ENCODE data around the gene DNAJC18.

DNAJC18 gene

DNA sequence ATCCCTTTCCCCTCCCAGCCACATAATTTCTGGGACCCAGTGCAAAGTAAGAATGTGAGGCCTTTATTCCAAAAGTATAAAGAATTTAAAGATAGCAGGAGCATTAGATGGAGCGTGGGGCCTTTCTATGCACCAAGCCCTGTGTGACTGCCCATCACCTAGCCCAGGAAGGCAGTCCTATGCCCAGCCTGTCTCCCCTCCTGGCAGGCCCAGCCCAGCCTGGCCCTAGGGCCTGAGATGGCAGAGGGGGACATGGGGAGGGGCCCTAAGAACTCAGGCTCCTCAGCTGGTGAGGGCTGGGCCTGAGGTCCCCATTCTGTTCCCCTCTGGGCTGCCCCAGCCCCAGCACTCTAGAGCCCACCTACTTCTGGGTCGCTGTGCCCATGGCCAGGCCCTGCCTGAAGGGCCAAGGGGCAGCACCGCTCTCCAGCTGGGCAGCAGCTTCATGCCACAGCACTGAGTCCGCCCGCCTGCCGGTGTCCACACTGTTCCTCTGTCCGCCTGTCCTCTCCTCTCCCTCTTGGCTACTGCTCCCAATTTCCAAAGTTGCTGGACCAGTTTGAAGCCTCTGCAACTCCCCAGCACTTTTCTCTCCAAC lies 55.2 kb downstream of the DNAJC18 start:
- no peak overlapping the region for H3K4me3 ChIP-seq (ENCODE audit: low read depth, low read length)
- no peak for DNase-seq (ENCODE audit: low read depth)
- TF ChIP-seq MYC (IDR thresholded peaks at IDR 0.05; ENCODE audit: low read depth, low read length) (no peak), POLR2A (IDR thresholded peaks at IDR 0.05; ENCODE audit: extremely low read depth, insufficient read length) (no peak)
- TF ChIP-seq, protein P1, sequence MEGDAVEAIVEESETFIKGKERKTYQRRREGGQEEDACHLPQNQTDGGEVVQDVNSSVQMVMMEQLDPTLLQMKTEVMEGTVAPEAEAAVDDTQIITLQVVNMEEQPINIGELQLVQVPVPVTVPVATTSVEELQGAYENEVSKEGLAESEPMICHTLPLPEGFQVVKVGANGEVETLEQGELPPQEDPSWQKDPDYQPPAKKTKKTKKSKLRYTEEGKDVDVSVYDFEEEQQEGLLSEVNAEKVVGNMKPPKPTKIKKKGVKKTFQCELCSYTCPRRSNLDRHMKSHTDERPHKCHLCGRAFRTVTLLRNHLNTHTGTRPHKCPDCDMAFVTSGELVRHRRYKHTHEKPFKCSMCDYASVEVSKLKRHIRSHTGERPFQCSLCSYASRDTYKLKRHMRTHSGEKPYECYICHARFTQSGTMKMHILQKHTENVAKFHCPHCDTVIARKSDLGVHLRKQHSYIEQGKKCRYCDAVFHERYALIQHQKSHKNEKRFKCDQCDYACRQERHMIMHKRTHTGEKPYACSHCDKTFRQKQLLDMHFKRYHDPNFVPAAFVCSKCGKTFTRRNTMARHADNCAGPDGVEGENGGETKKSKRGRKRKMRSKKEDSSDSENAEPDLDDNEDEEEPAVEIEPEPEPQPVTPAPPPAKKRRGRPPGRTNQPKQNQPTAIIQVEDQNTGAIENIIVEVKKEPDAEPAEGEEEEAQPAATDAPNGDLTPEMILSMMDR (IDR thresholded peaks at IDR 0.05; ENCODE audit: low read depth, low read length) = no peak
- TF ChIP-seq, protein P2, sequence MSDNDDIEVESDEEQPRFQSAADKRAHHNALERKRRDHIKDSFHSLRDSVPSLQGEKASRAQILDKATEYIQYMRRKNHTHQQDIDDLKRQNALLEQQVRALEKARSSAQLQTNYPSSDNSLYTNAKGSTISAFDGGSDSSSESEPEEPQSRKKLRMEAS (IDR thresholded peaks at IDR 0.05; ENCODE audit: low read depth, low read length) = no peak

DNA sequence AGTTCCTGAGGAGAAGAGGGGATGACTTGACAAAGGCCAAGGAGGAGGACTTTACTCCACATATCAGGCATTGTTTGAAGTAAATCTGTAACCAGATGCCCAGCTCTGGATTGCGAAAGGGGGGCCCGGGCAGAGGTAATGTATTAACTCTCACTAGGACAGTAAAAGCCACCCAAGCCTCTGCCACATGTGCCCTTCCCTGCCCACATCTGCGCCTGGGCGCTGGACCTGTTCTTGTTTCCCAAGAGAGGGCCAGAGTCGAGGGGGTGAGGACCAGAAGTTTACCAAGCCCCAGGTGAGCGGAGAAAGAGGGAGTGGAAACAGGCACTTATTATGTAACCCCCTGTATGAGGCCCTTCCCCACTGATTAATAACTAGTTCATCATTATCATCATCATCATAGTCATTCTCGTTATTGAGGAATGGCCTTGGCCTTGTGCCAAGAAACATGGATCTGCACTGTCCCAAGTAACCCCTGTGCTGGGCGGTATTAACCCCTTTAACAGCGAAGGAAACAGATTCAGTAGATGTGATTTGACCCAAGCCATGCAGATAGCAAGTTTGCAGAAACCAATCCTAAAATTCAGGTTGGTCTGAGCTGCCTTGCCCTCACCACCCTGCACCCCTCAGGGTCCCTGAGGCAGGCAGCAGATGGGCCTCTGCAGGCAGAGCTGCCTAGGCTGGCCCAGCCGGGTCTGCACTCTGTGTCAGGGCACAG lies 55.9 kb downstream of the DNAJC18 start, which contains the start of gene SLC23A1:
Gene SLC23A1, minus strand, starts transcription at position 23 of the 718 bp plus-strand sequence. CDS start 44 bp downstream, outside the sequence.
- peak; percentile 56 for DNase-seq (ENCODE audit: low read depth)

DNA sequence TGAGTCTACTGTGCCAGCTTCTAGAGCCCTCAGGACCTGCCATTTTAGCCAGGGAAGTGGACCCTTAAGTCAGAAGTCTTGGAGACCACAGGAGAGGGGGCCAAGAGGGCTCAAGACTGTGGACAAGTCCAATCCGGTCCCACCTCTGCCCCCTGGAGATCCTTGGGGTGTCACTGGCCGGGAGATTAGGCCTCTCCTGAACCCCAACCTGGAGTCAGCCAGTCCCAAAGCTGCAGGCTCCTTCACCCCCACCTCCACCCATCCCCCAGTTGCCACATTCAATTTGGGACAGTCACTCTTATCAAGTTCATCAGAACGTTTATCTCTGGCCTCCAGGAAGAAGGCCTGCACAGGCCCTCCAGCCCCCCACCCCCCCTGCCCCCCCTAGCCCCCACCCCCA lies 56.5 kb downstream of the DNAJC18 start:
- DNase-seq (ENCODE audit: low read depth) = no peak
- no peak for TF ChIP-seq MYC (IDR thresholded peaks at IDR 0.05; ENCODE audit: low read depth, low read length)
- TF ChIP-seq, protein P1 (IDR thresholded peaks at IDR 0.05; ENCODE audit: low read depth, low read length) = no peak
- TF ChIP-seq, protein P2 (IDR thresholded peaks at IDR 0.05; ENCODE audit: low read depth, low read length) = no peak
- no peak for TF ChIP-seq POLR2A (IDR thresholded peaks at IDR 0.05; ENCODE audit: extremely low read depth, insufficient read length)

More for the DNA sequence above, 55.9 kb downstream of the DNAJC18 start, which contains the start of gene SLC23A1:
- no peak for TF ChIP-seq MYC (IDR thresholded peaks at IDR 0.05; ENCODE audit: low read depth, low read length)
- TF ChIP-seq, protein P2 (IDR thresholded peaks at IDR 0.05; ENCODE audit: low read depth, low read length) = 0 out of 2 replicates have a peak, but pooled peaks have one; percentile 14
- no peak within 1 kb of the TSS for H3K4me3 ChIP-seq (ENCODE audit: low read depth, low read length)

DNA sequence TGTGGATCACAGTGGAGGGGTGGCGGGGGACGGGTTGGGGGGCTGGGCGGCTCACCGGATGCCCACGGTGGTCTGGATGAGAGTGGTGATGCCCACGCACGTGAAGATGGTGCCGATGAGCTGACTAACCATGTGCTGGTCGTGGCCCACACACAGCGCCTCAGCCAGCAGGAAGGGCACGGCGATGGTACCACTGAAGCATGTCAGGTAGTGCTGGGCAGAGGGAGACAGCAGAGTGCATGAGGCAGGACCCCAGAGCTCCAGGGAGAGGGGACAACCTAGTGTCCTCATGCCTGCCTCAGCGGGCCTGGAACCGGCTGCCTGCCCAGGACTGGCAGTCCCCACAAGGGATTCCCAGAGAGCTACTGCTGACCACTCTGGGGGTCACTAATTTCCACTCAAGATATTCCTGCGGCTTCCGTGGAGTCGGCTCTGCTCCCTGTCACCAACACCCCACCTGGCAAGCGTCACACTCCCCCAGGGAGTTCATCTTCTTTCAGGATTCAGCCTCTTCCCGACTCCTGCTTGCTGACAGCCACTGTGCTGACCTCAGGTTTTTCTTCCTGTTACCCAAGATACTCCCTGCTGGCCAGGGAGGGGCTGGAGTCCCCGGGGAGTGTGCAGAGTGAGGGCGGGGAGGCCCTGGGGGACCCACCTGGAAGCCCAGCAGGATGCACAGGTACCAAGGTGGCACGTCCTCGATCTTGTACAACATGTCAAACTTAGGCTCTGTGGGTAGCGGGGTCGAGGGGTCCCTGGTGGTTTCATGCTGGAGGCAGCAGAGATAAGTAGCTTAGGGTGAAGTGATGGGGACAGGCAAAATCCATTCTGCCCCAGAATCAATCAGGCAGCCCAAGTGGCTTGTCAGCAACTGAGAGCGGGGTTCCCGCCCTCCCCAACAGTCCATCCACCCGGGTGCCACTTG lies 57.2 kb downstream of the DNAJC18 start:
- H3K4me3 ChIP-seq (ENCODE audit: low read depth, low read length) = no peak overlapping the region
- DNase-seq (ENCODE audit: low read depth) = no peak

More for the DNA sequence above, 56.5 kb downstream of the DNAJC18 start:
- H3K4me3 ChIP-seq (ENCODE audit: low read depth, low read length) = no peak overlapping the region

DNA sequence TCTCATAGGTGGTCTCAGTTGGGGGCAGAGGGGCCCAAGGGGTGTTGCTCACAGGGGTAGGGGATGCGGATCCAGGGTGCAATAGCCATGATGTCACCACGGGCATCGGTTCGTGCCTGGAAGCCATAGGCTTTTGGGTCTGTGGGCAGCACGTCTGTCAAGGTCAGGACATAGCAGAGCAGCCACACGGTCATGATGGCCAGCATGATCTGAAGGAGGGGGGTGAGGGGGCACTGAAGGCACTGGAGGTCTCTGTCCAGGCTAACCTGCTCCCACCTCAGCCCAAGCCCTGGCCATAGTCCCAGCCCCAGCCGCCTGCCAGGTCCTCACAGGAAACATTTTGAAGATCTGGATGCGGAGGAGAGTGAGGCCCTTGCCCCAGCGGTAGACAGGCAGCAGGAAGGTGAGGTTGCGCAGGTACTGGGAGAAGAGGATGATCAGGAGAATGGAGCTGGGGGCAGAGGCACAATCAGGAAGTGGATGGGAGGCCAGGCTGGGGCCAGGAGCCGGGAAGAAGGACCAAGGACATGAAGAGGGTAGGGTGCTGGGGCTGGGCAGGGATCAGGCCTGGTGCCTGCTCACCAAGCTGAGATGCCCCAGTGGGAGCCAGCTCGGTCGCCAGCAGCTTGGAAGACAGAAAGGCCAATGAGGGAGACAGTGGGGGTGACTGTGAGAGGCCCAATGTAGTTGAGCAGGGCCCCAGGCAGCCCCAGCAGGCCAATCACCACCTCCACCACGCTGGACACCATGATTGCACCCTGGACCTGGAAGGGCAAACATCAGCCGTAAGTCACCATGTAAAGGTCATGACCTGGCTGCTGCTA lies 59.5 kb downstream of the DNAJC18 start:
- H3K4me3 ChIP-seq (ENCODE audit: low read depth, low read length) = no peak overlapping the region
- TF ChIP-seq POLR2A (IDR thresholded peaks at IDR 0.05; ENCODE audit: extremely low read depth, insufficient read length) (no peak), MYC (IDR thresholded peaks at IDR 0.05; ENCODE audit: low read depth, low read length) (no peak)
- no peak for DNase-seq (ENCODE audit: low read depth)

More for the DNA sequence above, 57.2 kb downstream of the DNAJC18 start:
- TF ChIP-seq MYC (IDR thresholded peaks at IDR 0.05; ENCODE audit: low read depth, low read length) (no peak), POLR2A (IDR thresholded peaks at IDR 0.05; ENCODE audit: extremely low read depth, insufficient read length) (no peak)
- TF ChIP-seq, protein P1 (IDR thresholded peaks at IDR 0.05; ENCODE audit: low read depth, low read length) = no peak
- TF ChIP-seq, protein P2 (IDR thresholded peaks at IDR 0.05; ENCODE audit: low read depth, low read length) = no peak

DNA sequence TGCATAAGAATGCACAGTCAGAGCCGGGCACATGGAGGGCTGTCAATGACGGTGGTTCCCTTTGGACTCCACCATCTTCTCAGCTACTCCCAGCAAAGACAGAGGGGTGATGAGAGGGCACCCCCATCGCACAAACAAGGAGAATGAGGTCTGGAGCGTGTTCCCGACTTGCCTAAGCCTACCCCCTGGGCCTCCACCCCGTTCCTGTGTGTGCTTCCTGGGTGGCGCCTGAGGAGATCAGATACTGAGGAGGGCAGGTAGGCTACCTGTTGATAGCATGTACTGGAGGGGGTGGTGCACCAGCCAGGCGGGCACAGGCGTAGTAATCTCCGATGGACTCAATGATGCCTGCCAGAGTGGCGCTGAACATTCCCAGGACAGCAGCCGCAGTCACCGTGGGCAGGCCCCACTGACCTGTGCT lies 60.4 kb downstream of the DNAJC18 start:
- DNase-seq (ENCODE audit: low read depth) = no peak
- H3K4me3 ChIP-seq (ENCODE audit: low read depth, low read length) = no peak overlapping the region
- TF ChIP-seq MYC (IDR thresholded peaks at IDR 0.05; ENCODE audit: low read depth, low read length) = no peak
- TF ChIP-seq, protein P1 (IDR thresholded peaks at IDR 0.05; ENCODE audit: low read depth, low read length) = no peak
- TF ChIP-seq POLR2A (IDR thresholded peaks at IDR 0.05; ENCODE audit: extremely low read depth, insufficient read length) = no peak
- TF ChIP-seq, protein P2 (IDR thresholded peaks at IDR 0.05; ENCODE audit: low read depth, low read length) = no peak
